H1 (cell line): ENCODE results near the gene MXD4. TPM values are rescaled to one million over a fixed set of nuclear protein-coding genes. Genes with fewer than 3 reads are reported as not detected.

Source experiments
- CTCF ChIA-PET: fragments of 300-600 bp; sonication (Branson Sonifier 250); formaldehyde crosslinking; loops from one replicate; lab custom pipeline; 2021; ENCODE audit not compliant: partially characterized antibody; lab: Charles Lee
- POLR2A ChIA-PET: fragments of 300-600 bp; sonication (Branson Sonifier 250); formaldehyde crosslinking; loops from one replicate; lab custom pipeline; 2021; ENCODE audit warnings: inconsistent platforms; ENCODE audit not compliant: partially characterized antibody; lab: Charles Lee
- DNase-seq, 2 experiments: peaks; one replicate each; pipeline versions ENCODE4 v3.0.0 to v3.0.0-alpha.2; 2010 to 2022; ENCODE audit warnings: low spot score in 2 of 2, low read depth in 1 of 2, mixed read lengths in 1 of 2
- FAIRE-seq: peaks from 2 replicates; lab custom pipeline; 2011; peaks lifted over from hg19 to GRCh38; lab: Jason Lieb, UNC
- H2AFZ ChIP-seq: 2 replicates; pipeline ENCODE4 v1.8.1; 2012; ENCODE audit warnings: low read length, inconsistent platforms
- H2AK5ac ChIP-seq: 2 replicates; pipeline ENCODE4 v1.6.1; 2013; ENCODE audit warnings: low read depth, low read length
- H2BK120ac ChIP-seq: replicated peaks from 2 replicates; pipeline ENCODE3; 2013; ENCODE audit warnings: low read depth, low read length, inconsistent platforms
- H2BK12ac ChIP-seq: 2 replicates; pipeline ENCODE4 v1.6.1; 2013; ENCODE audit warnings: low read depth, low read length
- H2BK15ac ChIP-seq: 2 replicates; pipeline ENCODE4 v1.6.1; 2013; ENCODE audit warnings: low read length
- H2BK20ac ChIP-seq: 2 replicates; pipeline ENCODE4 v1.6.1; 2013; ENCODE audit warnings: low read length
- H2BK5ac ChIP-seq: 2 replicates; pipeline ENCODE4 v1.6.1; 2013; ENCODE audit warnings: low read depth, low read length
- H3K14ac ChIP-seq: 2 replicates; pipeline ENCODE4 v1.6.1; 2013; ENCODE audit warnings: inconsistent platforms; ENCODE audit not compliant: insufficient read length
- H3K18ac ChIP-seq: 2 replicates; pipeline ENCODE4 v1.6.1; 2013; ENCODE audit warnings: low read length; ENCODE audit errors: extremely low read depth
- H3K23ac ChIP-seq: 2 replicates; pipeline ENCODE4 v1.6.1; 2013; ENCODE audit warnings: inconsistent platforms; ENCODE audit not compliant: insufficient read length
- H3K23me2 ChIP-seq: 2 replicates; pipeline ENCODE4 v1.6.1; 2013; ENCODE audit warnings: low read depth, low read length
- H3K27ac ChIP-seq: 2 replicates; pipeline ENCODE4 v1.6.1; 2011; ENCODE audit warnings: low read depth, low read length, inconsistent platforms
- H3K27me3 ChIP-seq, 4 experiments: replicated peaks in 1 of 4; 1 replicate in 1 of 4; 2 replicates in 3 of 4; pipeline versions ENCODE4 v1.6.1 to v1.8.1; 2011 to 2013; ENCODE audit warnings: low read length in 3 of 4, mild to moderate bottlenecking in 3 of 4, inconsistent platforms in 2 of 4, mixed read lengths in 2 of 4, moderate library complexity in 1 of 4; ENCODE audit not compliant: control insufficient read depth in 3 of 4, insufficient read depth in 3 of 4; ENCODE audit errors: extremely low read depth in 1 of 4
- H3K36me3 ChIP-seq, 4 experiments: 2 replicates each; pipeline versions ENCODE4 v1.6.1 to v1.8.1; 2011 to 2013; ENCODE audit warnings: mild to moderate bottlenecking in 4 of 4, low read length in 3 of 4, moderate library complexity in 2 of 4, control low read depth in 1 of 4, inconsistent platforms in 1 of 4; ENCODE audit not compliant: insufficient read depth in 4 of 4, control insufficient read depth in 2 of 4
- H3K4ac ChIP-seq: replicated peaks from 2 replicates; pipeline ENCODE3; 2013; ENCODE audit warnings: low read length, low read depth, mixed read lengths, inconsistent platforms; ENCODE audit not compliant: insufficient read length
- H3K4me1 ChIP-seq, 4 experiments: replicated peaks in 1 of 4; 1 replicate in 1 of 4; 2 replicates in 3 of 4; pipeline versions ENCODE4 v1.6.1 to v1.8.1; 2011 to 2013; ENCODE audit warnings: low read length in 3 of 4, inconsistent platforms in 2 of 4, mixed read lengths in 1 of 4; ENCODE audit not compliant: insufficient read depth in 4 of 4, control insufficient read depth in 3 of 4
- H3K4me2 ChIP-seq, 2 experiments: 2 replicates each; pipeline versions ENCODE4 v1.6.1 to v1.8.1; 2011 to 2013; ENCODE audit warnings: low read depth in 2 of 2, low read length in 2 of 2, control low read depth in 1 of 2, inconsistent platforms in 1 of 2, mild to moderate bottlenecking in 1 of 2; ENCODE audit not compliant: insufficient read depth in 1 of 2
- H3K4me3 ChIP-seq, 4 experiments: fragments of 200-600, 300-600 bp in 1 of 4; sonication (generic), shearing (Covaris generic), sonication (Bioruptor Twin) in 1 of 4; 2 replicates each; pipeline versions ENCODE4 v1.5.1 to v1.8.1; 2011 to 2016; ENCODE audit warnings: low read length in 4 of 4, low read depth in 3 of 4, control low read depth in 2 of 4, inconsistent platforms in 2 of 4, mild to moderate bottlenecking in 2 of 4, mixed read lengths in 1 of 4, moderate library complexity in 1 of 4; ENCODE audit not compliant: insufficient read depth in 2 of 4; ENCODE audit errors: extremely low read depth in 1 of 4
- H3K56ac ChIP-seq: replicated peaks from 2 replicates; pipeline ENCODE3; 2013; ENCODE audit warnings: low read depth, mild to moderate bottlenecking, mixed read lengths, low read length, inconsistent platforms; ENCODE audit not compliant: insufficient read length
- H3K79me1 ChIP-seq: 2 replicates; pipeline ENCODE4 v1.6.1; 2013; ENCODE audit warnings: low read depth, low read length, control low read depth
- H3K79me2 ChIP-seq, 2 experiments: 2 replicates each; pipeline versions ENCODE4 v1.6.1 to v1.8.1; 2012 to 2013; ENCODE audit warnings: low read length in 2 of 2, mild to moderate bottlenecking in 2 of 2, inconsistent platforms in 1 of 2; ENCODE audit not compliant: insufficient read depth in 2 of 2, control insufficient read depth in 1 of 2
- H3K9ac ChIP-seq, 4 experiments: replicated peaks in 1 of 4; 1 replicate in 1 of 4; 2 replicates in 3 of 4; pipeline versions ENCODE4 v1.6.1 to v1.8.1; 2011 to 2013; ENCODE audit warnings: low read depth in 3 of 4, low read length in 3 of 4, control low read depth in 2 of 4, mild to moderate bottlenecking in 2 of 4, moderate library complexity in 2 of 4, inconsistent platforms in 1 of 4; ENCODE audit errors: extremely low read depth in 1 of 4
- H3K9me3 ChIP-seq, 2 experiments: 2 replicates each; pipeline versions ENCODE4 v1.6.1 to v1.8.1; 2012 to 2013; ENCODE audit warnings: mild to moderate bottlenecking in 2 of 2, moderate library complexity in 2 of 2, control low read depth in 1 of 2, inconsistent platforms in 1 of 2, low read depth in 1 of 2, low read length in 1 of 2, mixed read lengths in 1 of 2; ENCODE audit not compliant: insufficient read depth in 2 of 2
- H4K20me1 ChIP-seq, 2 experiments: replicated peaks in 1 of 2; 2 replicates each; pipeline versions ENCODE3 to v1.8.1; 2011 to 2013; ENCODE audit warnings: inconsistent platforms in 2 of 2, low read length in 2 of 2, mild to moderate bottlenecking in 1 of 2; ENCODE audit not compliant: insufficient read depth in 2 of 2, control insufficient read depth in 1 of 2
- H4K5ac ChIP-seq: 2 replicates; pipeline ENCODE4 v1.6.1; 2013; ENCODE audit warnings: low read length, low read depth, mixed read lengths, inconsistent platforms; ENCODE audit not compliant: insufficient read length
- H4K8ac ChIP-seq: 2 replicates; pipeline ENCODE4 v1.8.0; 2013; ENCODE audit warnings: mild to moderate bottlenecking, moderate library complexity, low read length, inconsistent platforms; ENCODE audit not compliant: insufficient read depth; ENCODE audit errors: extremely low read depth
- H4K91ac ChIP-seq: replicated peaks from 2 replicates; pipeline ENCODE3; 2013; ENCODE audit warnings: low read length, mixed read lengths, inconsistent platforms; ENCODE audit not compliant: insufficient read length
- CHD1 ChIP-seq: IDR thresholded peaks from 2 replicates; pipeline ENCODE4 v1.6.1; 2012; ENCODE audit warnings: low read depth, low read length, improper control_type of control experiment
- KDM5A ChIP-seq: fragments of 200-600 bp; IDR thresholded peaks from 2 replicates; pipeline ENCODE4 v1.7.1; 2012; ENCODE audit warnings: mild to moderate bottlenecking, low read length, inconsistent platforms, mixed read lengths
- SIN3A ChIP-seq, 2 experiments: IDR thresholded peaks in 1 of 2; conservative IDR thresholded peaks in 1 of 2; 2 replicates each; pipeline ENCODE4 v1.6.1; 2011 to 2012; ENCODE audit warnings: low read length in 2 of 2, improper control_type of control experiment in 1 of 2, low read depth in 1 of 2, mild to moderate bottlenecking in 1 of 2
- TAF1 ChIP-seq: IDR thresholded peaks from 2 replicates; pipeline ENCODE4 v1.6.1; 2011; ENCODE audit warnings: mild to moderate bottlenecking, low read depth, low read length
- WGBS, 2 experiments: shearing (Covaris generic) in 1 of 2; methylation state at CpG; one replicate each; pipeline versions ENCODE4 v1.1.6 to v1.1.7; 2013 to 2015; ENCODE audit warnings: low lambda C conversion rate in 2 of 2, mixed read lengths in 2 of 2, inconsistent platforms in 1 of 2, low coverage in 1 of 2, missing lambda C conversion rate in 1 of 2; ENCODE audit not compliant: insufficient replicate concordance in 2 of 2, insufficient coverage in 1 of 2, insufficient read length in 1 of 2; ENCODE audit errors: extremely low coverage in 1 of 2, missing lambda C conversion rate in 1 of 2; 5-methylcytosine and 5-hydroxymethylcytosine counted together
- polyA plus RNA-seq, 7 experiments: library from polyadenylated mRNA; depleted of rRNA in 3 of 7; stranded (reverse) in 5 of 7; unstranded in 2 of 7; fragments of >200 nt in 5 of 7; fragments of 200-250 nt in 2 of 7; gene quantifications; 1 replicate in 5 of 7; 2 replicates in 1 of 7; 4 replicates in 1 of 7; pipeline versions ENCODE4 v1.2.1 to v1.2.3, GENCODE V29; 2011 to 2013; ENCODE audit warnings: missing spikeins in 2 of 7, mixed read lengths in 2 of 7
- total RNA-seq: library from RNA; stranded (reverse); fragmentation: NEBNext Ultra II Directional; extraction: Animal tissue kit (Norgen Biotek cat#: 25700); gene quantifications from 2 replicates; pipeline ENCODE4 v1.2.1, GENCODE V29; 2021

The MXD4 gene
- total and polyA plus RNA-seq, 2 of the 8 experiments (the other 6 are each of a cell fraction or from before 2014, with no cell fraction given) = 18.0 to 20.8 TPM

GRCh38 chr4:2299794-2300193 is 37.9 kb upstream of the MXD4 start:
- 91% methylated on average over 2 of the region's 2 CpGs; no CpG with 5 or more reads in 1 of the 2 experiments for WGBS, 2 experiments
- H3K18ac ChIP-seq = no peak overlapping the region
- H3K56ac ChIP-seq = no peak overlapping the region
- H4K20me1 ChIP-seq = no peaks in the 10 kb centered on the region
- H3K27ac ChIP-seq = no peak overlapping the region
- H3K4ac ChIP-seq = no peak overlapping the region
- no peak overlapping the region for H2AFZ ChIP-seq
- no peaks in the 10 kb centered on the region for H3K23me2 ChIP-seq
- no peak overlapping the region for H3K9ac ChIP-seq
- H2BK5ac ChIP-seq = no peak overlapping the region
- no peak for FAIRE-seq
- ChIA-PET POLR2A (interaction anchor here (0.6 to 1.2 kb wide), 2 partner anchors 14 to 49 kb away, joined by 4 read pairs; no protein-coding TSS in a partner anchor), CTCF (interaction anchor here (0.9 kb wide), 1 partner anchor 26 kb away, joined by 4 read pairs; no protein-coding TSS in a partner anchor)
- no peak overlapping the region for H2BK120ac ChIP-seq
- H3K79me1 ChIP-seq = no peaks in the 10 kb centered on the region; the same call in 1 of the 2 replicates
- TF ChIP-seq TAF1 = no peak
- TF ChIP-seq CHD1 = no peak
- no peak for TF ChIP-seq KDM5A
- TF ChIP-seq SIN3A (conservative IDR thresholded peaks at IDR 0.05 in 1 of 2, IDR thresholded peaks at IDR 0.05 in 1 of 2; ENCODE audit: low read depth in 1 of 2, low read length in 2 of 2) = no peak
- no peak overlapping the region for H3K4me2 ChIP-seq
- no peak overlapping the region for H2BK12ac ChIP-seq
- no peaks in the 10 kb centered on the region for H3K36me3 ChIP-seq
- no peak overlapping the region for H4K5ac ChIP-seq
- H3K4me3 ChIP-seq = no peak overlapping the region
- no peak overlapping the region for H2BK20ac ChIP-seq
- H4K8ac ChIP-seq = no peak overlapping the region
- no peaks in the 10 kb centered on the region for H3K9me3 ChIP-seq
- no peak overlapping the region for H3K23ac ChIP-seq
- no peaks in the 10 kb centered on the region; a peak in 1 of 7 replicates for H3K4me1 ChIP-seq
- no peaks in the 10 kb centered on the region for H3K79me2 ChIP-seq
- H4K91ac ChIP-seq = no peak overlapping the region
- DNase-seq = no peak
- H3K14ac ChIP-seq = no peak overlapping the region
- no peak overlapping the region for H2AK5ac ChIP-seq
- no peaks in the 10 kb centered on the region for H3K27me3 ChIP-seq
- no peak overlapping the region for H2BK15ac ChIP-seq
